ENCODE data around the gene RAN.

- TF ChIP-seq, protein P1, sequence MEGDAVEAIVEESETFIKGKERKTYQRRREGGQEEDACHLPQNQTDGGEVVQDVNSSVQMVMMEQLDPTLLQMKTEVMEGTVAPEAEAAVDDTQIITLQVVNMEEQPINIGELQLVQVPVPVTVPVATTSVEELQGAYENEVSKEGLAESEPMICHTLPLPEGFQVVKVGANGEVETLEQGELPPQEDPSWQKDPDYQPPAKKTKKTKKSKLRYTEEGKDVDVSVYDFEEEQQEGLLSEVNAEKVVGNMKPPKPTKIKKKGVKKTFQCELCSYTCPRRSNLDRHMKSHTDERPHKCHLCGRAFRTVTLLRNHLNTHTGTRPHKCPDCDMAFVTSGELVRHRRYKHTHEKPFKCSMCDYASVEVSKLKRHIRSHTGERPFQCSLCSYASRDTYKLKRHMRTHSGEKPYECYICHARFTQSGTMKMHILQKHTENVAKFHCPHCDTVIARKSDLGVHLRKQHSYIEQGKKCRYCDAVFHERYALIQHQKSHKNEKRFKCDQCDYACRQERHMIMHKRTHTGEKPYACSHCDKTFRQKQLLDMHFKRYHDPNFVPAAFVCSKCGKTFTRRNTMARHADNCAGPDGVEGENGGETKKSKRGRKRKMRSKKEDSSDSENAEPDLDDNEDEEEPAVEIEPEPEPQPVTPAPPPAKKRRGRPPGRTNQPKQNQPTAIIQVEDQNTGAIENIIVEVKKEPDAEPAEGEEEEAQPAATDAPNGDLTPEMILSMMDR (IDR thresholded peaks at IDR 0.05; ENCODE audit: low read length): no peak
- TF ChIP-seq EZH2phosphoT487 (IDR thresholded peaks at IDR 0.05; ENCODE audit: low read length): no peak
These were observed 1.4 kb downstream of the RAN start for GRCh38 chr12:130873106-130873795.
